Adipocyte (in vitro differentiated cells): ENCODE data around the gene VANGL1.

Experiments
- DNase-seq: peaks from one replicate; pipeline ENCODE4 v3.0.0-alpha.2; 2015; ENCODE audit warnings: low read depth
- H3K27me3 ChIP-seq: replicated peaks from 2 replicates; pipeline ENCODE4 v1.7.0; 2013; ENCODE audit warnings: mild to moderate bottlenecking, low read length, moderate library complexity; ENCODE audit not compliant: control insufficient read depth, insufficient read depth
- H3K36me3 ChIP-seq: 2 replicates; pipeline ENCODE4 v1.7.0; 2013; ENCODE audit warnings: low read length, mild to moderate bottlenecking, moderate library complexity; ENCODE audit not compliant: control insufficient read depth, insufficient read depth, severe bottlenecking
- H3K4me1 ChIP-seq: 2 replicates; pipeline ENCODE4 v1.7.0; 2013; ENCODE audit warnings: mild to moderate bottlenecking, low read length, moderate library complexity; ENCODE audit not compliant: control insufficient read depth, insufficient read depth
- H3K4me3 ChIP-seq: 2 replicates; pipeline ENCODE4 v1.7.0; 2013; ENCODE audit warnings: mild to moderate bottlenecking, low read length, moderate library complexity
- H3K9ac ChIP-seq: 2 replicates; pipeline ENCODE4 v1.7.0; 2013; ENCODE audit warnings: mild to moderate bottlenecking, low read length, moderate library complexity
- H3K9me3 ChIP-seq: 2 replicates; pipeline ENCODE4 v1.7.0; 2013; ENCODE audit warnings: mild to moderate bottlenecking, low read length, moderate library complexity; ENCODE audit not compliant: control insufficient read depth

Gene VANGL1

GRCh38 chr1:115710859-115711624 is 69.3 kb downstream of the VANGL1 start:
- H3K9ac ChIP-seq: no peak overlapping the region
- peaks cover 49% of the 10 kb centered on the region for H3K27me3 ChIP-seq
- no peak for DNase-seq
- no peaks in the 10 kb centered on the region for H3K36me3 ChIP-seq
- no peaks in the 10 kb centered on the region for H3K9me3 ChIP-seq
- H3K4me1 ChIP-seq: peaks cover 3% of the 10 kb centered on the region
- H3K4me3 ChIP-seq: no peak overlapping the region

GRCh38 chr1:115712911-115713609 is 71.3 kb downstream of the VANGL1 start:
- H3K9ac ChIP-seq: no peak overlapping the region
- no peaks in the 10 kb centered on the region for H3K9me3 ChIP-seq
- H3K4me3 ChIP-seq: no peak overlapping the region
- DNase-seq: no peak
- no peaks in the 10 kb centered on the region for H3K36me3 ChIP-seq
- peaks cover 45% of the 10 kb centered on the region for H3K27me3 ChIP-seq
- H3K4me1 ChIP-seq: no peaks in the 10 kb centered on the region

- Histone ChIP-seq H3K36me3 (no peaks in the 10 kb centered on the region), H3K9ac (no peak overlapping the region), H3K9me3 (no peaks in the 10 kb centered on the region), H3K4me3 (no peak overlapping the region), H3K27me3 (peaks cover 38% of the 10 kb centered on the region), H3K4me1 (no peaks in the 10 kb centered on the region)
- DNase-seq: no peak
Measured at GRCh38 chr1:115713906-115714305, 72.1 kb downstream of the VANGL1 start.

GRCh38 chr1:115714572-115715141 is 72.9 kb downstream of the VANGL1 start:
- no peaks in the 10 kb centered on the region for H3K4me1 ChIP-seq
- no peak overlapping the region for H3K4me3 ChIP-seq
- no peak overlapping the region for H3K9ac ChIP-seq
- DNase-seq: no peak
- no peaks in the 10 kb centered on the region for H3K36me3 ChIP-seq
- no peaks in the 10 kb centered on the region for H3K9me3 ChIP-seq
- H3K27me3 ChIP-seq: peaks cover 31% of the 10 kb centered on the region

GRCh38 chr1:115717541-115717940 is 75.8 kb downstream of the VANGL1 start:
- H3K4me3 ChIP-seq: no peak overlapping the region
- H3K4me1 ChIP-seq: no peaks in the 10 kb centered on the region
- no peak overlapping the region for H3K9ac ChIP-seq
- H3K9me3 ChIP-seq: no peaks in the 10 kb centered on the region
- H3K27me3 ChIP-seq: peaks cover 18% of the 10 kb centered on the region
- H3K36me3 ChIP-seq: no peaks in the 10 kb centered on the region
- peak; percentile 44 for DNase-seq

GRCh38 chr1:115718011-115718754 is 76.4 kb downstream of the VANGL1 start:
- H3K4me3 ChIP-seq: no peak overlapping the region
- no peaks in the 10 kb centered on the region for H3K4me1 ChIP-seq
- H3K36me3 ChIP-seq: no peaks in the 10 kb centered on the region
- H3K9me3 ChIP-seq: no peaks in the 10 kb centered on the region
- peaks cover 13% of the 10 kb centered on the region for H3K27me3 ChIP-seq
- no peak overlapping the region for H3K9ac ChIP-seq
- DNase-seq: no peak

GRCh38 chr1:115719285-115719684 is 77.5 kb downstream of the VANGL1 start:
- H3K27me3 ChIP-seq: peaks cover 4% of the 10 kb centered on the region
- no peaks in the 10 kb centered on the region for H3K36me3 ChIP-seq
- H3K9ac ChIP-seq: no peak overlapping the region
- H3K9me3 ChIP-seq: no peaks in the 10 kb centered on the region
- H3K4me3 ChIP-seq: no peak overlapping the region
- DNase-seq: no peak
- no peaks in the 10 kb centered on the region for H3K4me1 ChIP-seq

- no peak overlapping the region for H3K4me3 ChIP-seq
- no peaks in the 10 kb centered on the region for H3K9me3 ChIP-seq
- no peak for DNase-seq
- H3K27me3 ChIP-seq: no peaks in the 10 kb centered on the region
- no peaks in the 10 kb centered on the region for H3K36me3 ChIP-seq
- H3K9ac ChIP-seq: no peak overlapping the region
- H3K4me1 ChIP-seq: peaks cover 18% of the 10 kb centered on the region
Measured at GRCh38 chr1:115722221-115722620, 80.5 kb downstream of the VANGL1 start.

- Histone ChIP-seq H3K4me3 (no peak overlapping the region), H3K36me3 (no peaks in the 10 kb centered on the region), H3K27me3 (no peaks in the 10 kb centered on the region), H3K9ac (no peak overlapping the region), H3K4me1 (peaks cover 33% of the 10 kb centered on the region), H3K9me3 (no peaks in the 10 kb centered on the region)
- no peak for DNase-seq
Measured at GRCh38 chr1:115723756-115724155, 82.0 kb downstream of the VANGL1 start.

- Histone ChIP-seq H3K27me3 (no peaks in the 10 kb centered on the region), H3K9me3 (no peaks in the 10 kb centered on the region), H3K9ac (peak overlapping the region; percentile 10), H3K4me3 (no peak overlapping the region), H3K36me3 (no peaks in the 10 kb centered on the region), H3K4me1 (peaks cover 33% of the 10 kb centered on the region)
- DNase-seq: no peak
Measured at GRCh38 chr1:115725600-115725999, 83.8 kb downstream of the VANGL1 start.

- Histone ChIP-seq H3K9ac (peak overlapping the region; percentile 10), H3K27me3 (no peaks in the 10 kb centered on the region), H3K9me3 (no peaks in the 10 kb centered on the region), H3K4me1 (peaks cover 33% of the 10 kb centered on the region), H3K36me3 (no peaks in the 10 kb centered on the region), H3K4me3 (no peak overlapping the region)
- peak; percentile 16 for DNase-seq
Measured at GRCh38 chr1:115726161-115726560, 84.4 kb downstream of the VANGL1 start.
